KBM-7 (cell line): ENCODE data around the gene NPS.

Experiments
- DNase-seq: peaks from one replicate; pipeline ENCODE4 v3.0.0-alpha.2; 2015
- in situ Hi-C: fragments of 300-500 bp; cut with MboI; formaldehyde crosslinking; loops from 2 replicates; pipeline ENCODE4 v1.14.3; 2020; ENCODE audit warnings: low sequenced_read_pairs, low pct_unique_long_range_greater_than_20kb, mixed read lengths

Gene NPS

GRCh38 chr10:127592586-127592985 lies 43.5 kb downstream of the NPS start:
- DNase-seq, result no peak
- in situ Hi-C loops, result no loop called here

DNA sequence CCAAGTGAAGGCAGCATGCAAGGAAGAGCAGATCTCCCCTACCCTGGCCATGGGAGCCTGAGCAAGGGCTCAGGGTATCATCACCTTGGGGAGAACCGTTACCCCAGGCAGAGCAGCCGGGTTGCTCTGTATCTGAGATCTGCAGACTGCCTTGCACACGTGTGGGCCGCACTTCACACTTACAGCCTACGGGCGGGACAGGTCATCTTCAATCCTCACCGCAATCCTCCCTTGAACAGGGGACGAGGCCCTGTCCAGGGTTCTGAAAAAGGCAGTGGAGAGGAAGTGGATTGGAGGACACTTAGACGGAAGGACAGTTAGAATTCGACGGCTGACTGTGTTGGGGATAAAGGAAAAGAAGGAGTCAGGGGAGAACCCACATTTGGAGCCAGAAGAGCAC lies 51.4 kb downstream of the NPS start:
- DNase-seq, result no peak
- in situ Hi-C loops, result no loop called here
